Esophagus muscularis mucosa (tissue), 4 donors: ENCODE measurements around the gene RPLP2. TPM values are rescaled to one million over a fixed set of nuclear protein-coding genes. Genes with fewer than 3 reads are reported as not detected.

Experiments
- DNase-seq: peaks from one replicate; pipeline ENCODE4 v3.0.0-alpha.2; 2017; ENCODE audit errors: extremely low spot score
- H3K27ac ChIP-seq, 4 donors: fragments of 200-600 bp; sonication (generic); replicated peaks in 1 of 4; 1 replicate in 3 of 4; 2 replicates in 1 of 4; pipeline ENCODE4 v1.5.1; 2016 to 2019; ENCODE audit warnings: mild to moderate bottlenecking in 1 of 4
- H3K27me3 ChIP-seq, 4 donors: fragments of 200-600 bp; sonication (generic); one replicate each; pipeline versions ENCODE4 v1.5.1 to v1.6.0; 2016 to 2019
- H3K36me3 ChIP-seq, 4 donors: fragments of 200-600 bp; sonication (generic); one replicate each; pipeline ENCODE4 v1.5.1; 2016 to 2019
- H3K4me1 ChIP-seq, 4 donors: fragments of 200-600 bp; sonication (generic); one replicate each; pipeline ENCODE4 v1.5.1; 2016 to 2019
- H3K4me3 ChIP-seq, 4 donors: fragments of 200-600 bp; sonication (generic); 1 replicate in 2 of 4; 2 replicates in 2 of 4; pipeline ENCODE4 v1.5.1; 2016 to 2019; ENCODE audit warnings: mild to moderate bottlenecking in 4 of 4, moderate library complexity in 1 of 4
- H3K9me3 ChIP-seq, 4 donors: fragments of 200-600 bp; sonication (generic); 1 replicate in 3 of 4; 2 replicates in 1 of 4; pipeline ENCODE4 v1.5.1; 2016 to 2019
- EP300 ChIP-seq: sonication (generic); formaldehyde crosslinking; IDR thresholded peaks from one replicate; pipeline ENCODE4 v1.6.1; 2017; ENCODE audit warnings: antibody characterized with exemption
- POLR2A ChIP-seq: fragments of 450-650 bp; IDR thresholded peaks from one replicate; pipeline ENCODE4 v1.6.1; 2017; ENCODE audit warnings: antibody characterized with exemption, moderate library complexity, mild to moderate bottlenecking, low read depth
- POLR2AphosphoS5 ChIP-seq, 2 donors: sonication (generic); formaldehyde crosslinking; IDR thresholded peaks; one replicate each; pipeline ENCODE4 v1.6.1; 2017; ENCODE audit warnings: antibody characterized with exemption in 2 of 2
- WGBS: methylation state at CpG from one replicate; pipeline ENCODE4 v1.1.5; 2018; 5-methylcytosine and 5-hydroxymethylcytosine counted together
- intact Hi-C: fragments of 100-400 bp; cut with DNase I; formaldehyde crosslinking; loops from one replicate; pipeline ENCODE4 v1.15.1; 2023
- total RNA-seq, 4 donors: library from RNA; depleted of rRNA; stranded (reverse); fragments of >200 nt; gene quantifications; one replicate each; pipeline versions ENCODE4 v1.1.0 to v1.2.1, GENCODE V29; 2016
- TF ChIP-seq, protein P1 (sequence below), 3 experiments: fragments of 200-600 bp in 2 of 3; fragments of 450-650 bp in 1 of 3; sonication (generic) in 2 of 3; IDR thresholded peaks; one replicate each; pipeline ENCODE4 v1.5.1; 2017 to 2019; ENCODE audit warnings: antibody characterized with exemption in 3 of 3, mild to moderate bottlenecking in 2 of 3, moderate library complexity in 1 of 3

The RPLP2 gene
- total RNA-seq, 4 donors from 2014 or later: 318 to 813 (median 686) TPM

DNA sequence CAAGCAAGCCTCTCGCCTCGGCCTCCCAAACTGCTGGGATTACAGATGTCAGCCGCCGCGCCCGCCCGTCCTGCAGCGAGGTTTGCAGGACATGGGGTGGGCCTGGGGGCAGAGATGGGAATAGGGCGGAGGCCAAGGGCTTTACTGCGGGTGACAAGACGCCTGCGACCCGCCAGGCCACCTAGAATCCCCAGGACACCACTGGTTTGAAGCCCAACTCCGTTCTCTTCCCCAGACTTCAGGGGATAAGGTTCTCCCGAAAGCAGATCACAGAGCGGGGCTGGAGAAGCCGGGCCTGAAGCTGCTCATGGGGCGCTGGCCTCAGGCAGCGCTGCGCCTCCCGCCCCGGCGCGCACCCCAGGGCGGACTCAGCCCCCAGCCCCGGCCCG, 32.2 kb downstream of the RPLP2 start:
- intact Hi-C loops: no loop called here
- Histone ChIP-seq H3K9me3 (no peaks in the 10 kb centered on the region), H3K27ac (peak overlapping the region; percentile 88 to 94 (median 91)), H3K4me1 (peaks cover 55 to 91% (median 82%) of the 10 kb centered on the region in 4 donors), H3K27me3 (no peaks in the 10 kb centered on the region), H3K4me3 (peak overlapping the region; percentile 80 to 94 (median 90)), H3K36me3 (peaks cover 30 to 44% (median 41%) of the 10 kb centered on the region in 4 donors)
- TF ChIP-seq POLR2AphosphoS5 (IDR thresholded peaks at IDR 0.05) (no peak), POLR2A (no peak), EP300 (no peak)
- TF ChIP-seq, protein P1, sequence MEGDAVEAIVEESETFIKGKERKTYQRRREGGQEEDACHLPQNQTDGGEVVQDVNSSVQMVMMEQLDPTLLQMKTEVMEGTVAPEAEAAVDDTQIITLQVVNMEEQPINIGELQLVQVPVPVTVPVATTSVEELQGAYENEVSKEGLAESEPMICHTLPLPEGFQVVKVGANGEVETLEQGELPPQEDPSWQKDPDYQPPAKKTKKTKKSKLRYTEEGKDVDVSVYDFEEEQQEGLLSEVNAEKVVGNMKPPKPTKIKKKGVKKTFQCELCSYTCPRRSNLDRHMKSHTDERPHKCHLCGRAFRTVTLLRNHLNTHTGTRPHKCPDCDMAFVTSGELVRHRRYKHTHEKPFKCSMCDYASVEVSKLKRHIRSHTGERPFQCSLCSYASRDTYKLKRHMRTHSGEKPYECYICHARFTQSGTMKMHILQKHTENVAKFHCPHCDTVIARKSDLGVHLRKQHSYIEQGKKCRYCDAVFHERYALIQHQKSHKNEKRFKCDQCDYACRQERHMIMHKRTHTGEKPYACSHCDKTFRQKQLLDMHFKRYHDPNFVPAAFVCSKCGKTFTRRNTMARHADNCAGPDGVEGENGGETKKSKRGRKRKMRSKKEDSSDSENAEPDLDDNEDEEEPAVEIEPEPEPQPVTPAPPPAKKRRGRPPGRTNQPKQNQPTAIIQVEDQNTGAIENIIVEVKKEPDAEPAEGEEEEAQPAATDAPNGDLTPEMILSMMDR (IDR thresholded peaks at IDR 0.05): no peak
- no peak for DNase-seq
- WGBS: under 1% methylated on average over 13 of the region's 27 CpGs

DNA sequence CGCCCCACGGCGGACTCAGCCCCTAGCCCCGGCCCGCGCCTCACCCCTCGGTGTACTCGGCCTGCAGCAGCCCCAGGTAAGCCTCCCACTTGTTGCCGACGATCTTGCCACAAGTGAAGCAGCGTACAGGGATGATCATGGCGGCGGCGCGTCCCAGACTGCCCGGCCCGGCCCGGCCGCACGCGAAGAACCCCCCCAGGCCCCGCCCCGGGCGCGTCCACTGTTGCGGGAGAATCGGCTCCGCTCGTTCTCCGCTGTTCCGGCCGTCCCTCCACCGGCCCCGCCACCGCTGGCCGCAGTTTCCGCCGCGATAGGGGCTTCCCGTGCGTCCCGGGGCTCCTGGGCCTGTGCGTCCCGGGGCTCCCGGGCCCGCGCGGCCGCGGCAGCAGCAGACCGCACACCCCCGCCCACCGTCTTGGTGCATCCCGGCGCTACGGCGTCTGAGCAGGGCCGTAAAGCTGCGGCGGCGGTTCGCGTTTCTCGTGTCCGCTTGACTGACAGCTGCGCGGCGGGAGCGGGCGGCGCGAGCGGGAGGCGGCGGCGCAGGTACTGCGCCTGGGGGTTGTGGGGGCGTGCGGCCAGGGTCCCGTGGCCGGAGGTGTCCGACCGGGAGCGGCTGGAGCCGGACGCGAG, 32.7 kb downstream of the RPLP2 start, which contains the start of the genes POLR2L and TSPAN4:
Gene POLR2L, minus strand, starts transcription at position 160 of the 633 bp plus-strand sequence. Its CDS starts 21 bp downstream, at position 139.
Gene TSPAN4, plus strand, starts transcription at position 483 of the 633 bp plus-strand sequence. CDS start 7,453 bp downstream, outside the sequence.
- Histone ChIP-seq H3K36me3 (peaks cover 26 to 44% (median 41%) of the 10 kb centered on the region in 4 donors), H3K27ac (peak within 1 kb of the TSS; percentile 88 to 94 (median 91)), H3K9me3 (no peaks in the 10 kb centered on the region), H3K27me3 (no peaks in the 10 kb centered on the region), H3K4me1 (peaks cover 50 to 91% (median 81%) of the 10 kb centered on the region in 4 donors), H3K4me3 (peak within 1 kb of the TSS; percentile 80 to 94 (median 90))
- peak; percentile 97 for DNase-seq
- intact Hi-C loops: no loop called here
- 0% methylated on average over 6 of the region's 87 CpGs for WGBS
- TF ChIP-seq POLR2AphosphoS5 (IDR thresholded peaks at IDR 0.05): peak; percentile 88 to 96
- TF ChIP-seq, protein P1 (IDR thresholded peaks at IDR 0.05): peak in 2 of 3 experiments; percentile 19 to 25
- TF ChIP-seq POLR2A: peak; percentile 57
- TF ChIP-seq EP300: no peak

DNA sequence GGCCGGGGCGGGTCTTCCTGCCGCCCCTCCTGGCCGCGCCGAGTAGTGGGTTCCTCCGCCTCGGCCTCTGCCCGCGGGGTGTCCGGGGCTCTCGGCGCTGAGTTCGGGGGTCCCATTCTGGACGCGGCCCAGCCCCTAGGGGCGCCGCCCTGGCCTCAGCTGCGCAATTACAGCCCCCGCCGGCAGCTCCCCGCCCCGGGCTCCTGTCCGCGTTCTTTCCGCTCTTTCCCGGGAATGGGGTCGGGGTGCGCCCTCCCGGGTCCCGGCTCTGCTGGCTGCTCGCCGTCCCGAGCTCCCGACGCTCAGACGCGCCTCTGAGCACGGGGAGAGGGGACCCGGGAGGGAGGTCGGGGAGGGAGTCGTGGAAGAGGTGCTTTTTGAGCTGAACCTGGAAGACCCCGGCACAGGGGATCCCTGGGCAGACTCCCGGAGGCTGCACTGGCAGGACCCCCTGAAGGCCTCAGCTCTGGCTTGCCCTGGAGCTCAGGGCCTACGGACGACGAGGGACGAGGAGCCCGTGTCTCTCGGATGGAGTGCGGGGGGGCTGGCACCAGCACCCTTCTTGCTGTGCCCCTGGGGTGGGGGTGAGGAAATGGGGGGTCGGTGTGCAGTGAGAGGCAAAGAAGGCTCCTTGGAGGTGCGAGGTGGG, 33.4 kb downstream of the RPLP2 start:
- WGBS: under 1% methylated on average over 37 of the region's 53 CpGs
- peak overlapping the region; percentile 88 to 94 (median 91) for H3K27ac ChIP-seq
- intact Hi-C loops: no loop called here
- peaks cover 0 to 6% (median 0%) of the 10 kb centered on the region in 4 donors for H3K27me3 ChIP-seq
- no peak for TF ChIP-seq POLR2A
- TF ChIP-seq POLR2AphosphoS5 (IDR thresholded peaks at IDR 0.05): no peak
- no peak for TF ChIP-seq EP300
- peak overlapping the region; percentile 80 to 94 (median 90) for H3K4me3 ChIP-seq
- no peak for DNase-seq
- no peaks in the 10 kb centered on the region for H3K9me3 ChIP-seq
- peaks cover 57 to 91% (median 84%) of the 10 kb centered on the region in 4 donors for H3K4me1 ChIP-seq
- H3K36me3 ChIP-seq: peaks cover 18 to 42% (median 39%) of the 10 kb centered on the region in 4 donors

GRCh38 chr11:843818-844692, 34.3 kb downstream of the RPLP2 start:
- H3K4me3 ChIP-seq: peak overlapping the region; percentile 80 to 94 (median 90)
- peaks cover 10 to 33% (median 30%) of the 10 kb centered on the region in 4 donors for H3K36me3 ChIP-seq
- H3K27me3 ChIP-seq: peaks cover 0 to 13% (median 3%) of the 10 kb centered on the region in 4 donors
- TF ChIP-seq EP300 (no peak), POLR2AphosphoS5 (IDR thresholded peaks at IDR 0.05) (peak; percentile 94 to 96), POLR2A (peak; percentile 39)
- TF ChIP-seq, protein P1 (IDR thresholded peaks at IDR 0.05): no peak
- intact Hi-C loops: loop anchor here (2.0 kb wide), 1 partner anchor 83 kb away; no protein-coding TSS in a partner anchor
- no peaks in the 10 kb centered on the region for H3K9me3 ChIP-seq
- 3% methylated on average over 5 of the region's 25 CpGs for WGBS
- H3K4me1 ChIP-seq: peaks cover 59 to 91% (median 84%) of the 10 kb centered on the region in 4 donors
- H3K27ac ChIP-seq: peak overlapping the region; percentile 88 to 94 (median 91)
- peak; percentile 99 for DNase-seq
